Liver (tissue), 9 donors: Measurements from ENCODE around the gene WNT7B. TPM values are rescaled to one million over a fixed set of nuclear protein-coding genes. Genes with fewer than 3 reads are reported as not detected.

ENCODE experiments used
- DNase-seq: peaks from one replicate; pipeline ENCODE4 v3.0.0-alpha.2; 2017; ENCODE audit warnings: low spot score
- H3K27ac ChIP-seq, 2 donors: one replicate each; pipeline ENCODE4 v1.7.0; 2013; ENCODE audit warnings: inconsistent platforms in 2 of 2, low read length in 2 of 2, control low read depth in 1 of 2, low read depth in 1 of 2, mild to moderate bottlenecking in 1 of 2
- H3K27me3 ChIP-seq, 4 donors: one replicate each; pipeline versions ENCODE4 v1.6.1 to v1.7.0; 2013; ENCODE audit warnings: low read length in 3 of 4, inconsistent platforms in 1 of 4, mild to moderate bottlenecking in 1 of 4, moderate library complexity in 1 of 4; ENCODE audit not compliant: control insufficient read depth in 4 of 4, insufficient read depth in 4 of 4
- H3K36me3 ChIP-seq, 4 donors: one replicate each; pipeline versions ENCODE4 v1.6.1 to v1.7.0; 2013; ENCODE audit warnings: low read length in 3 of 4, mild to moderate bottlenecking in 3 of 4, low read depth in 1 of 4, moderate library complexity in 1 of 4; ENCODE audit not compliant: control insufficient read depth in 4 of 4, insufficient read depth in 3 of 4
- H3K4me1 ChIP-seq, 4 donors: one replicate each; pipeline versions ENCODE4 v1.6.1 to v1.7.0; 2013; ENCODE audit warnings: low read length in 3 of 4, mild to moderate bottlenecking in 3 of 4, moderate library complexity in 1 of 4; ENCODE audit not compliant: control insufficient read depth in 4 of 4, insufficient read depth in 4 of 4
- H3K4me3 ChIP-seq, 3 donors: one replicate each; pipeline versions ENCODE4 v1.6.1 to v1.7.0; 2013; ENCODE audit warnings: low read length in 3 of 3, control low read depth in 1 of 3, low read depth in 1 of 3, mild to moderate bottlenecking in 1 of 3
- H3K9ac ChIP-seq, 2 donors: one replicate each; pipeline ENCODE4 v1.7.0; 2013; ENCODE audit warnings: low read length in 2 of 2, mild to moderate bottlenecking in 2 of 2, moderate library complexity in 2 of 2, control low read depth in 1 of 2, low read depth in 1 of 2
- H3K9me3 ChIP-seq, 4 donors: one replicate each; pipeline versions ENCODE4 v1.6.1 to v1.7.0; 2013; ENCODE audit warnings: low read length in 3 of 4; ENCODE audit not compliant: control insufficient read depth in 4 of 4
- ATF3 ChIP-seq: IDR thresholded peaks from 2 replicates; pipeline ENCODE4 v1.6.1; 2016; ENCODE audit warnings: antibody characterized with exemption
- FOXA1 ChIP-seq: IDR thresholded peaks from 2 replicates; pipeline ENCODE4 v1.6.1; 2016; ENCODE audit warnings: antibody characterized with exemption
- FOXA2 ChIP-seq: IDR thresholded peaks from 2 replicates; pipeline ENCODE4 v1.6.1; 2016; ENCODE audit warnings: antibody characterized with exemption
- GABPA ChIP-seq, 2 donors: IDR thresholded peaks in 1 of 2; conservative IDR thresholded peaks in 1 of 2; 2 replicates each; pipeline ENCODE4 v1.6.1; 2016; ENCODE audit warnings: antibody characterized with exemption in 2 of 2, mild to moderate bottlenecking in 1 of 2, moderate library complexity in 1 of 2
- HNF4A ChIP-seq, 2 donors: conservative IDR thresholded peaks; 2 replicates each; pipeline ENCODE4 v1.6.1; 2016; ENCODE audit warnings: antibody characterized with exemption in 2 of 2, mild to moderate bottlenecking in 2 of 2
- HNF4G ChIP-seq: IDR thresholded peaks from 2 replicates; pipeline ENCODE4 v1.6.1; 2016; ENCODE audit warnings: antibody characterized with exemption
- JUND ChIP-seq, 2 donors: IDR thresholded peaks; 2 replicates each; pipeline ENCODE4 v1.6.1; 2016; ENCODE audit warnings: antibody characterized with exemption in 2 of 2
- MAX ChIP-seq: IDR thresholded peaks from 2 replicates; pipeline ENCODE4 v1.6.1; 2016; ENCODE audit warnings: antibody characterized with exemption
- NR2F2 ChIP-seq: IDR thresholded peaks from 2 replicates; pipeline ENCODE4 v1.6.1; 2016; ENCODE audit warnings: antibody characterized with exemption
- RAD21 ChIP-seq, 2 donors: IDR thresholded peaks; 2 replicates each; pipeline ENCODE4 v1.6.1; 2016; ENCODE audit warnings: antibody characterized with exemption in 2 of 2, mild to moderate bottlenecking in 2 of 2
- REST ChIP-seq: IDR thresholded peaks from 2 replicates; pipeline ENCODE4 v1.6.1; 2016; ENCODE audit warnings: antibody characterized with exemption, mild to moderate bottlenecking
- RXRA ChIP-seq, 2 donors: IDR thresholded peaks; 2 replicates each; pipeline ENCODE4 v1.6.1; 2017 to 2018; ENCODE audit warnings: antibody characterized with exemption in 2 of 2, mild to moderate bottlenecking in 1 of 2
- SP1 ChIP-seq: IDR thresholded peaks from 2 replicates; pipeline ENCODE4 v1.6.1; 2018; ENCODE audit warnings: antibody characterized with exemption, mild to moderate bottlenecking
- TAF1 ChIP-seq: conservative IDR thresholded peaks from 2 replicates; pipeline ENCODE4 v1.6.1; 2016; ENCODE audit warnings: antibody characterized with exemption, mild to moderate bottlenecking
- YY1 ChIP-seq: IDR thresholded peaks from 2 replicates; pipeline ENCODE4 v1.6.1; 2016; ENCODE audit warnings: antibody characterized with exemption, mild to moderate bottlenecking
- ZBTB33 ChIP-seq: IDR thresholded peaks from 2 replicates; pipeline ENCODE4 v1.6.1; 2016; ENCODE audit warnings: antibody characterized with exemption
- WGBS: extraction: QIAGEN DNeasy Blood & Tissue Kit; methylation state at CpG from one replicate; pipeline ENCODE4 v1.1.7; 2013; 5-methylcytosine and 5-hydroxymethylcytosine counted together
- polyA plus RNA-seq, 2 donors: library from polyadenylated mRNA; stranded (reverse) in 1 of 2; unstranded in 1 of 2; fragments of 200-250 nt in 1 of 2; fragments of >200 nt in 1 of 2; fragmentation: Nextera tagmentation in 1 of 2; extraction: Ambion mirVana in 1 of 2; gene quantifications; one replicate each; pipeline versions ENCODE4 v1.2.1 to v1.2.3, GENCODE V29; 2013 to 2015
- total RNA-seq, 2 donors: library from RNA; depleted of rRNA; stranded (reverse); fragments of >200 nt; gene quantifications; one replicate each; pipeline ENCODE4 v1.2.3, GENCODE V29; 2014
- donor health status: healthy.
- donor health status: healthy.
- donor health status: healthy.
- donor health status: healthy.
- donor health status: healthy.

The WNT7B gene
- total and polyA plus RNA-seq, 4 donors = 0.06 to 0.28 TPM; not detected in 2

GRCh38 chr22:45966895-45967365 is 10.0 kb downstream of the WNT7B start:
- Histone ChIP-seq H3K4me1 (peaks cover 8 to 10% (median 9%) of the 10 kb centered on the region in 4 donors), H3K27ac (no peak overlapping the region), H3K9me3 (no peaks in the 10 kb centered on the region), H3K27me3 (peaks cover 0 to 12% (median 0%) of the 10 kb centered on the region in 4 donors), H3K9ac (no peak overlapping the region), H3K4me3 (no peak overlapping the region), H3K36me3 (no peaks in the 10 kb centered on the region)
- 52% methylated on average over 17 of the region's 17 CpGs for WGBS
- DNase-seq = no peak
- TF ChIP-seq REST (no peak), HNF4A (conservative IDR thresholded peaks at IDR 0.05) (no peak), ZBTB33 (no peak), HNF4G (no peak), RXRA (IDR thresholded peaks at IDR 0.05) (no peak), NR2F2 (no peak), TAF1 (no peak), GABPA (IDR thresholded peaks at IDR 0.05 in 1 of 2, conservative IDR thresholded peaks at IDR 0.05 in 1 of 2) (no peak), RAD21 (IDR thresholded peaks at IDR 0.05) (no peak), MAX (no peak), FOXA2 (no peak), YY1 (no peak), ATF3 (no peak), JUND (IDR thresholded peaks at IDR 0.05) (no peak), SP1 (no peak)

GRCh38 chr22:45966320-45966894 is 10.6 kb downstream of the WNT7B start:
- 65% methylated on average over 19 of the region's 19 CpGs for WGBS
- H3K27ac ChIP-seq = no peak overlapping the region
- no peak for DNase-seq
- H3K36me3 ChIP-seq = no peaks in the 10 kb centered on the region
- no peak overlapping the region for H3K9ac ChIP-seq
- peaks cover 4 to 6% (median 5%) of the 10 kb centered on the region in 4 donors for H3K4me1 ChIP-seq
- H3K9me3 ChIP-seq = no peaks in the 10 kb centered on the region
- H3K4me3 ChIP-seq = no peak overlapping the region
- peaks cover 0 to 7% (median 0%) of the 10 kb centered on the region in 4 donors for H3K27me3 ChIP-seq
- no peak for TF ChIP-seq MAX
- no peak for TF ChIP-seq RXRA (IDR thresholded peaks at IDR 0.05)
- no peak for TF ChIP-seq YY1
- TF ChIP-seq ZBTB33 = no peak
- no peak for TF ChIP-seq TAF1
- no peak for TF ChIP-seq ATF3
- no peak for TF ChIP-seq FOXA1
- TF ChIP-seq NR2F2 = no peak
- TF ChIP-seq FOXA2 = no peak
- TF ChIP-seq REST = no peak
- no peak for TF ChIP-seq RAD21 (IDR thresholded peaks at IDR 0.05)
- no peak for TF ChIP-seq JUND (IDR thresholded peaks at IDR 0.05)
